ENCODE results near the gene HAS3.

The HAS3 gene

GRCh38 chr16:69093974-69094373 is 11.5 kb upstream of the HAS3 start:
- DNase-seq (ENCODE audit: low spot score) = no peak

- no peak for DNase-seq (ENCODE audit: low spot score)
Observed at GRCh38 chr16:69094501-69094900, 11.0 kb upstream of the HAS3 start.

GRCh38 chr16:69095193-69095592 is 10.3 kb upstream of the HAS3 start:
- DNase-seq (ENCODE audit: low spot score) = no peak

GRCh38 chr16:69100071-69100691 is 5.3 kb upstream of the HAS3 start:
- DNase-seq (ENCODE audit: low spot score) = no peak

GRCh38 chr16:69106491-69107315 is 1.2 kb downstream of the HAS3 start:
- DNase-seq (ENCODE audit: low spot score) = no peak

GRCh38 chr16:69107316-69107962 is 2.0 kb downstream of the HAS3 start:
- no peak for DNase-seq (ENCODE audit: low spot score)

- no peak for DNase-seq (ENCODE audit: low spot score)
Observed at GRCh38 chr16:69108064-69108904, 2.8 kb downstream of the HAS3 start.

GRCh38 chr16:69108905-69109252 is 3.4 kb downstream of the HAS3 start:
- no peak for DNase-seq (ENCODE audit: low spot score)

- no peak for DNase-seq (ENCODE audit: low spot score)
Observed at GRCh38 chr16:69109486-69110270, 4.2 kb downstream of the HAS3 start.

- no peak for DNase-seq (ENCODE audit: low spot score)
Observed at GRCh38 chr16:69110406-69110805, 5.0 kb downstream of the HAS3 start.

- DNase-seq (ENCODE audit: low spot score) = no peak
Observed at GRCh38 chr16:69111216-69111875, 5.9 kb downstream of the HAS3 start.

- no peak for DNase-seq (ENCODE audit: low spot score)
Observed at GRCh38 chr16:69111876-69112230, 6.4 kb downstream of the HAS3 start.

- peak; percentile 34 for DNase-seq (ENCODE audit: low spot score)
Observed at GRCh38 chr16:69112285-69113129, 7.1 kb downstream of the HAS3 start.

- DNase-seq (ENCODE audit: low spot score) = no peak
Observed at GRCh38 chr16:69113216-69113615, 7.8 kb downstream of the HAS3 start.

- DNase-seq (ENCODE audit: low spot score) = no peak
Observed at GRCh38 chr16:69114346-69114975, 9.0 kb downstream of the HAS3 start.

GRCh38 chr16:69114976-69115355 is 9.5 kb downstream of the HAS3 start:
- no peak for DNase-seq (ENCODE audit: low spot score)

- no peak for DNase-seq (ENCODE audit: low spot score)
Observed at GRCh38 chr16:69115361-69115760, 9.9 kb downstream of the HAS3 start.

GRCh38 chr16:69115837-69116236 is 10.4 kb downstream of the HAS3 start:
- no peak for DNase-seq (ENCODE audit: low spot score)

- no peak for DNase-seq (ENCODE audit: low spot score)
Observed at GRCh38 chr16:69116256-69116875, 10.9 kb downstream of the HAS3 start.
